ENCODE data around the gene ZSWIM8.

DNA sequence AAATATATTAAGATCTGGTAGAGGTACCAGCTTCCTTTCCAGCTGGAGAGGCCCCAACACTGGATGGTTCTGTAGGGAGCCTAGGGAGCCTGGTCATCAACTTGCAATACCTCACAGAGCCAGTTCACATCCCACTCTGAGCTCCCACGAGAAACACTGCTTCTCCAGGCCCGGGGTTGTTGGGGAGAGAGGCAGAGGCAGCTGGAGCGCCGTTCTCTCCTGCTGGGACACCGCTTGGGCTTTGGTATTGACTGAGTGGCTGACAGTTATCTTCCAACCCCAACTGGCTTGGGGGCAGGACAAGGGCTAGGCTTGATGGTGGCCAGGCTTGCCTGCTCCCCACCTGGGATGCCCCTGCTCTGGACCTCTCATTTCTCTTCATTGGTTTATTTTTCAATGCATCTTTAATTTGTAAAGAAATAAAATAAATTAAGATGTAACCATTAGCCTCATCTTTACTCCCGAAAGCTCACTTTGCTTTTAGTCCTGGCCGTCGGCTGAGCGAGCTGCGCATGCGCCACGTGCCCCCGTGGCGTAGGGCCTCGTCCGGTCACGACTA lies 13.6 kb upstream of the ZSWIM8 start:
- TF ChIP-seq SIN3A (IDR thresholded peaks at IDR 0.05; ENCODE audit: borderline replicate concordance, insufficient read depth, low read length) (no peak), POLR2AphosphoS5 (IDR thresholded peaks at IDR 0.05; ENCODE audit: low read depth, low read length) (peak; percentile 82; the same call in 1 of the 2 replicates), TAF1 (IDR thresholded peaks at IDR 0.05; ENCODE audit: borderline replicate concordance, insufficient read depth, low read length) (no peak)
- TF ChIP-seq, protein P1, sequence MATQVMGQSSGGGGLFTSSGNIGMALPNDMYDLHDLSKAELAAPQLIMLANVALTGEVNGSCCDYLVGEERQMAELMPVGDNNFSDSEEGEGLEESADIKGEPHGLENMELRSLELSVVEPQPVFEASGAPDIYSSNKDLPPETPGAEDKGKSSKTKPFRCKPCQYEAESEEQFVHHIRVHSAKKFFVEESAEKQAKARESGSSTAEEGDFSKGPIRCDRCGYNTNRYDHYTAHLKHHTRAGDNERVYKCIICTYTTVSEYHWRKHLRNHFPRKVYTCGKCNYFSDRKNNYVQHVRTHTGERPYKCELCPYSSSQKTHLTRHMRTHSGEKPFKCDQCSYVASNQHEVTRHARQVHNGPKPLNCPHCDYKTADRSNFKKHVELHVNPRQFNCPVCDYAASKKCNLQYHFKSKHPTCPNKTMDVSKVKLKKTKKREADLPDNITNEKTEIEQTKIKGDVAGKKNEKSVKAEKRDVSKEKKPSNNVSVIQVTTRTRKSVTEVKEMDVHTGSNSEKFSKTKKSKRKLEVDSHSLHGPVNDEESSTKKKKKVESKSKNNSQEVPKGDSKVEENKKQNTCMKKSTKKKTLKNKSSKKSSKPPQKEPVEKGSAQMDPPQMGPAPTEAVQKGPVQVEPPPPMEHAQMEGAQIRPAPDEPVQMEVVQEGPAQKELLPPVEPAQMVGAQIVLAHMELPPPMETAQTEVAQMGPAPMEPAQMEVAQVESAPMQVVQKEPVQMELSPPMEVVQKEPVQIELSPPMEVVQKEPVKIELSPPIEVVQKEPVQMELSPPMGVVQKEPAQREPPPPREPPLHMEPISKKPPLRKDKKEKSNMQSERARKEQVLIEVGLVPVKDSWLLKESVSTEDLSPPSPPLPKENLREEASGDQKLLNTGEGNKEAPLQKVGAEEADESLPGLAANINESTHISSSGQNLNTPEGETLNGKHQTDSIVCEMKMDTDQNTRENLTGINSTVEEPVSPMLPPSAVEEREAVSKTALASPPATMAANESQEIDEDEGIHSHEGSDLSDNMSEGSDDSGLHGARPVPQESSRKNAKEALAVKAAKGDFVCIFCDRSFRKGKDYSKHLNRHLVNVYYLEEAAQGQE (IDR thresholded peaks at IDR 0.05; ENCODE audit: insufficient read depth in 1 of 2, low read depth in 2 of 2, low read length in 2 of 2) = no peak

Data from PFSK-1 (cell line).